Heart right ventricle (tissue), 16 donors: Measurements from ENCODE around the gene SCLT1. TPM values are rescaled to one million over a fixed set of nuclear protein-coding genes. Genes with fewer than 3 reads are reported as not detected.

Source experiments
- ATAC-seq, 8 donors: fragments of 200-7000 bp; cut with Tn5 transposase; one replicate each; pipeline ENCODE4 v1.9.1; 2020; ENCODE audit warnings: mild to moderate bottlenecking in 8 of 8, moderate library complexity in 8 of 8, moderate number of reproducible peaks in 1 of 8
- DNase-seq, 2 donors: peaks; one replicate each; pipeline ENCODE4 v3.0.0-alpha.2; 2020
- H3K27ac ChIP-seq, 10 donors: fragments of 200-600 bp; sonication (generic) in 2 of 10; one replicate each; pipeline versions ENCODE4 v1.5.0 to v1.8.0; 2020 to 2022; ENCODE audit warnings: mild to moderate bottlenecking in 3 of 10
- H3K27me3 ChIP-seq, 7 donors: fragments of 200-600 bp; one replicate each; pipeline ENCODE4 v1.8.0; 2021 to 2022; ENCODE audit warnings: mild to moderate bottlenecking in 2 of 7
- H3K36me3 ChIP-seq, 9 donors: fragments of 200-600 bp; sonication (generic) in 1 of 9; one replicate each; pipeline versions ENCODE4 v1.5.0 to v1.8.0; 2020 to 2022; ENCODE audit warnings: mild to moderate bottlenecking in 2 of 9
- H3K4me1 ChIP-seq, 9 donors: fragments of 200-600 bp; sonication (generic) in 1 of 9; one replicate each; pipeline versions ENCODE4 v1.5.0 to v1.8.0; 2020 to 2022; ENCODE audit warnings: mild to moderate bottlenecking in 4 of 9
- H3K4me3 ChIP-seq, 10 donors: fragments of 200-600 bp; sonication (generic) in 2 of 10; one replicate each; pipeline versions ENCODE4 v1.5.0 to v1.8.0; 2020 to 2022; ENCODE audit warnings: mild to moderate bottlenecking in 7 of 10, moderate library complexity in 2 of 10
- H3K9me3 ChIP-seq, 11 donors: fragments of 200-600 bp in 10 of 11; sonication (generic) in 2 of 11; one replicate each; pipeline versions ENCODE4 v1.5.0 to v1.8.0; 2013 to 2022; ENCODE audit warnings: mild to moderate bottlenecking in 2 of 11, control low read depth in 1 of 11, moderate library complexity in 1 of 11
- WGBS, 2 donors: extraction: QIAGEN DNeasy Blood & Tissue Kit; methylation state at CpG; one replicate each; pipeline ENCODE4 v1.1.7; 2013; ENCODE audit warnings: inconsistent platforms in 1 of 2; 5-methylcytosine and 5-hydroxymethylcytosine counted together
- intact Hi-C, 10 donors: fragments of 100-400 bp; cut with DNase I; formaldehyde crosslinking; loops; one replicate each; pipeline versions ENCODE4 v1.11.1 to v1.14.2; 2022
- polyA plus RNA-seq, 2 donors: library from polyadenylated mRNA; stranded (reverse); fragments of 200-250 nt; gene quantifications; one replicate each; pipeline ENCODE4 v1.2.3, GENCODE V29; 2013
- total RNA-seq, 10 donors: library from RNA; stranded (reverse); fragmentation: NEBNext Ultra II Directional in 3 of 10; extraction: Animal tissue kit (Norgen Biotek cat#: 25700) in 3 of 10; gene quantifications; one replicate each; pipeline versions ENCODE4 v1.2.1 to v1.2.4, GENCODE V29; 2021 to 2023
- TF ChIP-seq, protein P1 (sequence below), 9 donors: fragments of 200-600 bp; sonication (generic) in 2 of 9; IDR thresholded peaks; one replicate each; pipeline versions ENCODE4 v1.5.0 to v1.8.0; 2021 to 2022; ENCODE audit warnings: antibody characterized with exemption in 9 of 9, mild to moderate bottlenecking in 5 of 9, moderate library complexity in 1 of 9
- donor health status: Arrhythmogenic right ventricular cardiomyopathy.
- donor health status: ischemic (EF 13 %, LVEDD 7.1; RV severe dilation, severe dysfunction).
- donor health status: healthy with polysubstance abuse.
- donor health status: DM: no; HTN: yes; CAD: no.
- donor health status: DM: no; HTN: no; CAD: no.
- donor health status: ischemic (EF 25% LVEDD 6.9; RV normal size, moderate dysfunction).
- donor health status: ischemic (EF 25% LVEDD 5.7; RV mildly dilated, moderate dysfunction).
- donor health status: healthy.
- donor health status: DM: yes; HTN: yes; CAD: no.
- donor health status: Ischemic cardiomyopathy.
- donor health status: ischemic (EF 35%, LVEDD 5.7; RV mildly dilated, moderate dysfunction).
- donor health status: nonischemic (EF 11% LVEDD 7.7; RV severe dilation, severe dysfunction).
- donor health status: DM: yes; HTN: yes; CAD: no.
- donor health status: PGD.
- donor health status: ischemic (EF 29% LVEDD 5.4; RV normal size, mild dysfunction).
- donor health status: nonischemic (EF 23%, LVEDD 6.1; RV moderate dilation, normal function).

The SCLT1 gene
- total and polyA plus RNA-seq, 12 donors = 3.0 to 12.4 (median 9.9) TPM

DNA sequence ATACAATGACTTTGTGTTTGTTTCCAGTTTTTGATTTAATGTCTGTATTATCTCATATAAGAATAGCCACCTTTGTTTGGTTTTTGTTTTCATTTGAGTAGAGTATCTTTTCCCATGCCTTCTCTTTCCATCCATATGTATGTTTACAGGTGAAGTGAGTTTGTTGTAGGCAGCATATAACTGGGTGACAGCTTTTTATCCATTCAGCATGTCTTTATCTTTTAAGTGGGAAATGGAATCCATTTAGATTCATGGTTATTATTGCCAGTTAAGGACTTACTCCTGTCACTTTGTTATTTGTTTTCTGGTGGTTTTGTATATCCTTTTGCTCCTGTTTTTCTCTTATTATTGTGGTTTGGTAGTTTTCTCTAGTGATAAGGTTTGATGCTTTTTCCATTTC lies 34.3 kb downstream of the SCLT1 start:
- intact Hi-C loops = no loop called here
- Histone ChIP-seq H3K27me3 (no peaks in the 10 kb centered on the region), H3K4me3 (no peak overlapping the region), H3K36me3 (peaks cover 0 to 34% (median 4%) of the 10 kb centered on the region in 9 donors), H3K27ac (no peak overlapping the region), H3K9me3 (peaks cover 3 to 100% (median 58%) of the 10 kb centered on the region in 11 donors), H3K4me1 (no peaks in the 10 kb centered on the region)
- DNase-seq (no peak), ATAC-seq (no peak)
- TF ChIP-seq, protein P1, sequence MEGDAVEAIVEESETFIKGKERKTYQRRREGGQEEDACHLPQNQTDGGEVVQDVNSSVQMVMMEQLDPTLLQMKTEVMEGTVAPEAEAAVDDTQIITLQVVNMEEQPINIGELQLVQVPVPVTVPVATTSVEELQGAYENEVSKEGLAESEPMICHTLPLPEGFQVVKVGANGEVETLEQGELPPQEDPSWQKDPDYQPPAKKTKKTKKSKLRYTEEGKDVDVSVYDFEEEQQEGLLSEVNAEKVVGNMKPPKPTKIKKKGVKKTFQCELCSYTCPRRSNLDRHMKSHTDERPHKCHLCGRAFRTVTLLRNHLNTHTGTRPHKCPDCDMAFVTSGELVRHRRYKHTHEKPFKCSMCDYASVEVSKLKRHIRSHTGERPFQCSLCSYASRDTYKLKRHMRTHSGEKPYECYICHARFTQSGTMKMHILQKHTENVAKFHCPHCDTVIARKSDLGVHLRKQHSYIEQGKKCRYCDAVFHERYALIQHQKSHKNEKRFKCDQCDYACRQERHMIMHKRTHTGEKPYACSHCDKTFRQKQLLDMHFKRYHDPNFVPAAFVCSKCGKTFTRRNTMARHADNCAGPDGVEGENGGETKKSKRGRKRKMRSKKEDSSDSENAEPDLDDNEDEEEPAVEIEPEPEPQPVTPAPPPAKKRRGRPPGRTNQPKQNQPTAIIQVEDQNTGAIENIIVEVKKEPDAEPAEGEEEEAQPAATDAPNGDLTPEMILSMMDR (IDR thresholded peaks at IDR 0.05) = no peak

DNA sequence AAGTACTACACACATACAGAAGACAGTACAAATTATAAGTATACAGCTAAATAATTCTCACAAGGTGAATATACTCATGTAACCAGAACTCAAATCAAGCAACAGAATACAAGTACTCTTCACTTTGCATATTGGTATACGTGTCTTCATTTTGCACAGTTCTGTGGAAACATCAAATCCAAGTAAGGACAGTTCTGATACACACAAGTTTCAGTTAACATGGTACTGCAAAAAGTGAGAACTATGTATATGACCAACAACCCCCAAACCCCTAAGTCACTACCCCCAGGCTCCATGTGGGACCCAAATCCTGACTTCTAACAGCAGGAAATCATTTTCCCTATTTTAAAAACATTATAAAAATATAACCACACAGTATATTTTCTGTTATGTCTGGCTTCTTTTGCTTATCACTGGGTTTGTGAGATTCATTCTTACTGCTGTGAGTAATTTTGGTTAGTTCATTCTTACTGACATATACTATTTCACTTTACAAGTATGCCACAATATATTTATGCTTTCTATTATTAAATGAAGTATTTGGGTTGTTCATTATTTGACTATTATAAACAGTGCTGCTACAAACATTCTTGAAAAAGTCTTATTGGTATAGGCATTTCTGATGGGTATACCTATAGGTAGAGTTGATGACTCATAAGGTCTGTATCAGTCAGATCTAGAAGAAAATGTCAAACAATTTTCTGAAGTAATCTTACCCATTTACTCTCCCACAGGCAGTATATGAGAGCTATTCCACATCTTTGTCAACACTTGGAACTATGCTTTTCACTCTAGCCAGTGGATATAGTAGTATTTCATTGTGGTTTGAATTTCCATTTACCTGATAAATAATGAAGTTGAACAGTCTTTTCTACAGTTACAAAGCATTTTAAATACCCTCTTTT lies 47.0 kb downstream of the SCLT1 start:
- DNase-seq (no peak), ATAC-seq (no peak)
- H3K4me3 ChIP-seq = no peak overlapping the region
- WGBS, 2 donors = 93 to 97% methylated on average over 1 of the region's 1 CpG
- TF ChIP-seq, protein P1 (IDR thresholded peaks at IDR 0.05) = no peak
- peaks cover 0 to 9% (median 0%) of the 10 kb centered on the region in 9 donors for H3K36me3 ChIP-seq
- peaks cover 0 to 31% (median 10%) of the 10 kb centered on the region in 11 donors for H3K9me3 ChIP-seq
- intact Hi-C loops = no loop called here
- H3K27ac ChIP-seq = no peak overlapping the region
- H3K4me1 ChIP-seq = no peaks in the 10 kb centered on the region
- H3K27me3 ChIP-seq = no peaks in the 10 kb centered on the region

DNA sequence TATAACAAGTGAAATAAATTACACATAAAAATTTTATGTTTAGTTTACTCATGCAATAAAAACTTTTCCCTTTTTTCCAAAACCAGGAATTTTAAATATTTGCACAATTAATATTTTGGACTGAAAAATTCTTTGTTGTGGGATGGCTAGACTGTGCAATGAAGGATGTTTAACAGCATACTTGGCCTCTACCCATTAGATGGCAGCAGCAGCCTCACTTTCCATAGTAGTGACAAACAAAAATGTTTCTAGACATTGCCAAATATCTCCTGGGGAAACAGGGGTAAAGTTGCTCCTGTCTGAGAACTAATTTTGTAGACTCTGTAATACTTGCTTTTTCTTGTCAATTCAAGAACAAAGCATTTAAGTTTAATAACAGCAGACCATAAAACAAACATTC lies 49.8 kb downstream of the SCLT1 start:
- H3K27me3 ChIP-seq = no peaks in the 10 kb centered on the region
- DNase-seq = no peak
- no peak overlapping the region for H3K27ac ChIP-seq
- H3K36me3 ChIP-seq = peaks cover 0 to 24% (median 0%) of the 10 kb centered on the region in 9 donors
- TF ChIP-seq, protein P1 (IDR thresholded peaks at IDR 0.05) = peak in 5 of 9 donors; percentile 10 to 41 (median 15)
- no peak overlapping the region for H3K4me3 ChIP-seq
- no peak for ATAC-seq
- H3K4me1 ChIP-seq = no peaks in the 10 kb centered on the region
- H3K9me3 ChIP-seq = peaks cover 0 to 9% (median 0%) of the 10 kb centered on the region in 11 donors
- intact Hi-C loops = no loop called here

DNA sequence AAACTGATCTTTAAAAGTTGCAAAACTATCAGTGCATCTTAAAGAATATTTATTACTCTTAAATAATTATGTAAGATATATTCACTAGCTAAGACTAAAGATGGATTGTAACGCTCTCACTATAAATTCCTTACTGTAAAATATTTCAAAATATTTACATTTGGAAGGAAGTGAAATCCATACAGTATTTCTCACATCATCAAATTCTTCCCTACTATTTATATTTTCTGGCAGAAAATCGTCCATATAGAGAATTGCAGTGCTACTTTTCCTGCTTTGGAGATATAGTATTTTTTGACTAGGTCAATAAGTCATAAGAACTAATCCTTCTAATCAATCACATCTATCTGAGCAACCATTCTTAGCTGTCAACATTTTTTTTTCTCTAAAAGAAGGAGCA lies 52.9 kb downstream of the SCLT1 start:
- intact Hi-C loops = no loop called here
- Histone ChIP-seq H3K27me3 (no peaks in the 10 kb centered on the region), H3K36me3 (peaks cover 0 to 36% (median 0%) of the 10 kb centered on the region in 9 donors), H3K4me1 (peaks cover 0 to 7% (median 0%) of the 10 kb centered on the region in 9 donors), H3K4me3 (no peak overlapping the region), H3K27ac (no peak overlapping the region), H3K9me3 (no peaks in the 10 kb centered on the region)
- TF ChIP-seq, protein P1 (IDR thresholded peaks at IDR 0.05) = no peak
- no peak for ATAC-seq
- DNase-seq = no peak
- WGBS, 2 donors = 75 to 79% methylated on average over 2 of the region's 2 CpGs
